ENCODE results near the gene SYT14.
"Not testable (repeated sequence)": the region's sequence is repeated elsewhere in the genome, so short reads cannot be mapped to it uniquely, and the experiment has no call there.

The SYT14 gene

DNA sequence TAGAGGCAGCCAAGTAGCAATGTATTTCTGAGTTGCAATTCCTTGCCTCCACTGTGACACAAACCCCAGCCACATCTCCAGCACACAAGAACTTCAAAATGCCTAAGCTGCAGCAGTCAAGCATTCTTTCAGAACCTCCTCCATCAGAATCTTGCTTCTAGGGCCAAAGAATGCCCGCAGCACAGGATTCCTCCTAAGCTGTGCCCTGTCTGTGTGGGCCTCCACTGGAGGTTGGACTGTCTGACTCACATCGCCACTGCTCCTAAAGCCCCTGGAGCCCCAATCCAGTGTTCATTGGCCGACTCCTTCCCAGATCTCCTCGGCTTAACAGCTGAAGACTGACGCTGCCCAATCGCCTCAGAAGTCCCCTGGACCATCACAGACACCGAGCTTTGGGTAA, 251.4 kb downstream of the SYT14 start:
- Histone ChIP-seq H3K27ac (ENCODE audit: low read length) (no peak overlapping the region), H3K4me1 (ENCODE audit: low read length) (no peaks in the 10 kb centered on the region), H3K36me3 (replicated peaks; ENCODE audit: low read depth, low read length) (no peaks in the 10 kb centered on the region), H4K20me1 (ENCODE audit: insufficient read depth, low read length) (no peaks in the 10 kb centered on the region), H3K9ac (ENCODE audit: low read length) (no peak overlapping the region), H3K27me3 (ENCODE audit: low read depth, low read length) (peaks cover 13% of the 10 kb centered on the region; the same call in 1 of the 2 replicates), H3K4me2 (ENCODE audit: low read length) (no peak overlapping the region), H2AFZ (ENCODE audit: low read depth, low read length) (no peak overlapping the region), H3K4me3 (ENCODE audit: low read length) (no peak overlapping the region), H3K79me2 (ENCODE audit: low read length) (no peaks in the 10 kb centered on the region), H3K9me3 (ENCODE audit: insufficient read depth, low read length) (no peaks in the 10 kb centered on the region)
- TF ChIP-seq, protein P1, sequence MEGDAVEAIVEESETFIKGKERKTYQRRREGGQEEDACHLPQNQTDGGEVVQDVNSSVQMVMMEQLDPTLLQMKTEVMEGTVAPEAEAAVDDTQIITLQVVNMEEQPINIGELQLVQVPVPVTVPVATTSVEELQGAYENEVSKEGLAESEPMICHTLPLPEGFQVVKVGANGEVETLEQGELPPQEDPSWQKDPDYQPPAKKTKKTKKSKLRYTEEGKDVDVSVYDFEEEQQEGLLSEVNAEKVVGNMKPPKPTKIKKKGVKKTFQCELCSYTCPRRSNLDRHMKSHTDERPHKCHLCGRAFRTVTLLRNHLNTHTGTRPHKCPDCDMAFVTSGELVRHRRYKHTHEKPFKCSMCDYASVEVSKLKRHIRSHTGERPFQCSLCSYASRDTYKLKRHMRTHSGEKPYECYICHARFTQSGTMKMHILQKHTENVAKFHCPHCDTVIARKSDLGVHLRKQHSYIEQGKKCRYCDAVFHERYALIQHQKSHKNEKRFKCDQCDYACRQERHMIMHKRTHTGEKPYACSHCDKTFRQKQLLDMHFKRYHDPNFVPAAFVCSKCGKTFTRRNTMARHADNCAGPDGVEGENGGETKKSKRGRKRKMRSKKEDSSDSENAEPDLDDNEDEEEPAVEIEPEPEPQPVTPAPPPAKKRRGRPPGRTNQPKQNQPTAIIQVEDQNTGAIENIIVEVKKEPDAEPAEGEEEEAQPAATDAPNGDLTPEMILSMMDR (IDR thresholded peaks at IDR 0.05; ENCODE audit: low read depth, low read length) = no peak
- TF ChIP-seq EZH2phosphoT487 (IDR thresholded peaks at IDR 0.05; ENCODE audit: low read depth) = no peak

DNA sequence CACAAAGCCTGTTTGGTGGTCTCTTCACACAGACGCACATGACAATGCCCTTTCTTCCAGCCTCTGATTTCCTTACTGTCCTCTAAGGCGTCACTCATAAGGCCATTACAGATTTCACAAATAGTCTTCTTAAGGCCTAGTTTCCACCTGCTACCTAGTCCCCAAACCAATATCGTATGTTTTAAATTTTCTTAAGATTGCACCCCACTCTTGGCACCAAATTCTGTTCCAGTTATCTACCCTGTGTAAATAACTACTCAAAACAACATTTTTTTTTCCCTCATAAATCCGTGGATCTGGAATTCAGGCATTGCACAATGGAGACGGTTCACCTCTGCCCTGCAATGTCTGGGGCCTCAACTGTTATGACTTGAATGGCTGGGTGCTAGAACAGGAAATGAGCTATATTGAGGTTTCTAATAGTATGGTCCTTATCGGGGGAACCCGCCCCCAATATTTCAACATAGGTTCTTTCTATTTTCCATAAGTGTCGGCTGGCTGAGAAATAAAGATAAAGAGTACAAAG, 257.7 kb downstream of the SYT14 start:
- no peak overlapping the region for H3K27ac ChIP-seq (ENCODE audit: low read length)
- no peak overlapping the region for H3K9ac ChIP-seq (ENCODE audit: low read length)
- no peak overlapping the region for H3K4me3 ChIP-seq (ENCODE audit: low read length)
- no peaks in the 10 kb centered on the region for H3K36me3 ChIP-seq (replicated peaks; ENCODE audit: low read depth, low read length)
- no peaks in the 10 kb centered on the region for H4K20me1 ChIP-seq (ENCODE audit: insufficient read depth, low read length)
- no peak for TF ChIP-seq EZH2phosphoT487 (IDR thresholded peaks at IDR 0.05; ENCODE audit: low read depth)
- TF ChIP-seq, protein P1 (IDR thresholded peaks at IDR 0.05; ENCODE audit: low read depth, low read length) = no peak
- no peaks in the 10 kb centered on the region for H3K79me2 ChIP-seq (ENCODE audit: low read length)
- no peak overlapping the region for H3K4me2 ChIP-seq (ENCODE audit: low read length)
- no peak overlapping the region for H2AFZ ChIP-seq (ENCODE audit: low read depth, low read length)
- peaks cover 7% of the 10 kb centered on the region; the same call in 1 of the 2 replicates for H3K27me3 ChIP-seq (ENCODE audit: low read depth, low read length)
- no peaks in the 10 kb centered on the region for H3K9me3 ChIP-seq (ENCODE audit: insufficient read depth, low read length)
- H3K4me1 ChIP-seq (ENCODE audit: low read length) = no peaks in the 10 kb centered on the region

DNA sequence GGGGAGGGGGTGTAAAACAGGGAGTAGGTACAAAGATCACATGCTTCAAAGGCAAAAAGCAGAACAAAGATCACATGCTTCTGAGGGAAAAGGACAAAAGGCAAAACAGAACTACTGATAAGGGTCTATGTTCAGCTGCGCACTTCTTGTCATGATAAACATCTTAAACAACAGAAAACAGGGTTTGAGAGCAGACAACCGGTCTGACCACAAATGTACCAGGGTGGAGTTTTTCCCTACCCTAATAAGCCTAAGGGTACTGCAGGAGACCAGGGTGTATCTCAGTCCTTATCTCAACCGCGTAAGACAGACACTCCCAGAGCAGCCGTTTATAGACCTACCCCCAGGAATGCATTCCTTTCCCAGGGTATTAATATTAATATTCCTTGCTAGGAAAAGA, 258.2 kb downstream of the SYT14 start:
- not testable (repeated sequence) for H3K27me3 ChIP-seq (ENCODE audit: low read depth, low read length); H3K79me2 ChIP-seq (ENCODE audit: low read length); H3K9me3 ChIP-seq (ENCODE audit: insufficient read depth, low read length); H3K27ac ChIP-seq (ENCODE audit: low read length); H3K4me2 ChIP-seq (ENCODE audit: low read length); H3K4me3 ChIP-seq (ENCODE audit: low read length); H3K9ac ChIP-seq (ENCODE audit: low read length); H2AFZ ChIP-seq (ENCODE audit: low read depth, low read length); H3K4me1 ChIP-seq (ENCODE audit: low read length); H4K20me1 ChIP-seq (ENCODE audit: insufficient read depth, low read length); H3K36me3 ChIP-seq (replicated peaks; ENCODE audit: low read depth, low read length)

DNA sequence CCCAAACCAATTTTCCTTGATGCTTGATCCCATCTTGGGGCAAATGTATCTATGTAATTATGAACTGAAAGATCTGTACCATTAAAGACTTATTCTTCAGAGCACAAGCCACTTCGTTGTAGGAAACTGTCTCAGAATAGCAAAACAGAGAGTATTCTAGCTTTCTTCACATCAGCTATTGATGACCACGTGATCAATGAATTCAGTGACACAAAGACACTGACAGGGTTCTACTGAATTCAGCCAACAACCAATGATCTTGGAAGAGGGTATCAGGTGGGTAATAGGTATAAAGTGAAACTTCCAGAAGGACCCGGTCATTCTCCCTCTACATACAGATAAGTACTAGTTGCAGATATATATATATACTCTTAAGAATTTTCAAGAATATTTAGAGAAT, 260.8 kb downstream of the SYT14 start:
- H3K4me2 ChIP-seq (ENCODE audit: low read length) = no peak overlapping the region
- no peaks in the 10 kb centered on the region for H3K9me3 ChIP-seq (ENCODE audit: insufficient read depth, low read length)
- H3K36me3 ChIP-seq (replicated peaks; ENCODE audit: low read depth, low read length) = no peaks in the 10 kb centered on the region
- no peaks in the 10 kb centered on the region for H4K20me1 ChIP-seq (ENCODE audit: insufficient read depth, low read length)
- H3K9ac ChIP-seq (ENCODE audit: low read length) = no peak overlapping the region
- H3K27ac ChIP-seq (ENCODE audit: low read length) = no peak overlapping the region
- H3K27me3 ChIP-seq (ENCODE audit: low read depth, low read length) = peaks cover 24% of the 10 kb centered on the region
- no peak overlapping the region for H2AFZ ChIP-seq (ENCODE audit: low read depth, low read length)
- no peaks in the 10 kb centered on the region for H3K4me1 ChIP-seq (ENCODE audit: low read length)
- no peak for TF ChIP-seq EZH2phosphoT487 (IDR thresholded peaks at IDR 0.05; ENCODE audit: low read depth)
- TF ChIP-seq, protein P1 (IDR thresholded peaks at IDR 0.05; ENCODE audit: low read depth, low read length) = no peak
- H3K4me3 ChIP-seq (ENCODE audit: low read length) = no peak overlapping the region
- H3K79me2 ChIP-seq (ENCODE audit: low read length) = no peaks in the 10 kb centered on the region
